HepG2 (cell line): Measurements from ENCODE around the gene INAFM1. TPM values are rescaled to one million over a fixed set of nuclear protein-coding genes. Genes with fewer than 3 reads are reported as not detected.
A peak's percentile ranks its signal among the peaks of the same experiment; 100 is the strongest.

Experiments
- AHR ChIP-seq: IDR thresholded peaks from 2 replicates; pipeline ENCODE4 v1.6.1; 2018; ENCODE audit warnings: missing genetic modification reagents, missing compliant biosample characterization
- CENPX ChIP-seq: sonication (generic); formaldehyde crosslinking; IDR thresholded peaks from 2 replicates; pipeline ENCODE4 v1.9.0; 2021; ENCODE audit warnings: mild to moderate bottlenecking, missing genetic modification reagents, moderate library complexity
- E2F1 ChIP-seq: sonication (generic); formaldehyde crosslinking; IDR thresholded peaks from 2 replicates; pipeline ENCODE4 v1.5.0; 2020; ENCODE audit warnings: missing genetic modification reagents
- ERF ChIP-seq: IDR thresholded peaks from 2 replicates; pipeline ENCODE4 v1.6.1; 2018; ENCODE audit warnings: missing biosample characterization, missing genetic modification reagents
- HINFP ChIP-seq: sonication (generic); formaldehyde crosslinking; IDR thresholded peaks from 2 replicates; pipeline ENCODE4 v1.4.0; 2020; ENCODE audit warnings: low read depth, mild to moderate bottlenecking, missing genetic modification reagents
- HOXA7 ChIP-seq: sonication (generic); formaldehyde crosslinking; IDR thresholded peaks from 2 replicates; pipeline ENCODE4 v1.8.1; 2022; ENCODE audit warnings: mild to moderate bottlenecking, missing genetic modification reagents, moderate library complexity
- MNT ChIP-seq: fragments of 450-650 bp; IDR thresholded peaks from 2 replicates; pipeline ENCODE4 v1.6.1; 2016
- MTF2 ChIP-seq: sonication (generic); formaldehyde crosslinking; IDR thresholded peaks from 2 replicates; pipeline ENCODE4 v1.5.0; 2020; ENCODE audit warnings: missing genetic modification reagents, borderline replicate concordance
- NFE2L2 ChIP-seq: fragments of 150-350 bp; IDR thresholded peaks from 2 replicates; pipeline ENCODE4 v1.6.1; 2014; ENCODE audit warnings: low read length
- POLR2A ChIP-seq, 2 experiments: IDR thresholded peaks; 2 replicates each; pipeline ENCODE4 v1.6.1; 2011; ENCODE audit warnings: low read depth in 2 of 2, low read length in 2 of 2, mild to moderate bottlenecking in 1 of 2, moderate library complexity in 1 of 2; ENCODE audit not compliant: insufficient read depth in 1 of 2
- TAF1 ChIP-seq: sonication (generic); formaldehyde crosslinking; IDR thresholded peaks from 2 replicates; pipeline ENCODE4 v1.4.0; 2020; ENCODE audit warnings: missing genetic modification reagents
- ZFP37 ChIP-seq: sonication (generic); formaldehyde crosslinking; IDR thresholded peaks from 2 replicates; pipeline ENCODE4 v1.4.0; 2020; ENCODE audit warnings: missing genetic modification reagents, borderline replicate concordance
- ZMYM3 ChIP-seq: sonication (generic); formaldehyde crosslinking; IDR thresholded peaks from 2 replicates; pipeline ENCODE4 v1.5.1; 2020; ENCODE audit warnings: mild to moderate bottlenecking, missing genetic modification reagents
- ZNF12 ChIP-seq: sonication (generic); formaldehyde crosslinking; IDR thresholded peaks from 2 replicates; pipeline ENCODE4 v1.5.0; 2020; ENCODE audit warnings: missing genetic modification reagents
- ZNF230 ChIP-seq: sonication (generic); formaldehyde crosslinking; IDR thresholded peaks from 2 replicates; pipeline ENCODE4 v1.4.0; 2020; ENCODE audit warnings: mild to moderate bottlenecking, missing genetic modification reagents
- ZNF446 ChIP-seq: sonication (generic); formaldehyde crosslinking; IDR thresholded peaks from 2 replicates; pipeline ENCODE4 v1.5.0; 2020; ENCODE audit warnings: mild to moderate bottlenecking, missing genetic modification reagents
- ZNF563 ChIP-seq: sonication (generic); formaldehyde crosslinking; IDR thresholded peaks from 2 replicates; pipeline ENCODE4 v1.8.0; 2022; ENCODE audit warnings: mild to moderate bottlenecking, moderate library complexity, missing genetic modification reagents
- polyA plus RNA-seq, 8 experiments: library from polyadenylated mRNA; depleted of rRNA in 3 of 8; stranded (reverse) in 7 of 8; unstranded in 1 of 8; fragments of >200 nt; fragmentation: Illumina TruSeq in 4 of 8; extraction: Trizol in 4 of 8; gene quantifications; 2 replicates each; pipeline versions ENCODE4 v1.2.1 to v1.2.3, GENCODE V29; 2011 to 2016; ENCODE audit warnings: low read depth in 4 of 8, missing spikeins in 1 of 8, mixed read lengths in 1 of 8; ENCODE audit not compliant: insufficient read depth in 1 of 8
- total RNA-seq, 5 experiments: library from RNA; depleted of rRNA; stranded (reverse); fragments of >200 nt; fragmentation: Illumina TruSeq; extraction: Trizol; gene quantifications; 2 replicates each; pipeline ENCODE4 v1.2.3, GENCODE V29; 2016; ENCODE audit warnings: low read depth in 1 of 5
- TF ChIP-seq, protein P1 (sequence below): sonication (generic); formaldehyde crosslinking; IDR thresholded peaks from 2 replicates; pipeline ENCODE4 v1.5.1; 2020; ENCODE audit warnings: missing genetic modification reagents, mild to moderate bottlenecking, borderline replicate concordance
- TF ChIP-seq, protein P2 (sequence below): conservative IDR thresholded peaks from 2 replicates; pipeline ENCODE4 v1.6.1; 2018; ENCODE audit warnings: missing genetic modification reagents
- TF ChIP-seq, protein P3 (sequence below): sonication (generic); formaldehyde crosslinking; IDR thresholded peaks from 2 replicates; pipeline ENCODE4 v1.9.0; 2021; ENCODE audit warnings: missing genetic modification reagents, mild to moderate bottlenecking, borderline replicate concordance

The INAFM1 gene
- total and polyA plus RNA-seq, 2 of the 13 experiments (the other 11 are each of a cell fraction or from before 2014, with no cell fraction given) = 0.88 to 1.9 TPM

DNA sequence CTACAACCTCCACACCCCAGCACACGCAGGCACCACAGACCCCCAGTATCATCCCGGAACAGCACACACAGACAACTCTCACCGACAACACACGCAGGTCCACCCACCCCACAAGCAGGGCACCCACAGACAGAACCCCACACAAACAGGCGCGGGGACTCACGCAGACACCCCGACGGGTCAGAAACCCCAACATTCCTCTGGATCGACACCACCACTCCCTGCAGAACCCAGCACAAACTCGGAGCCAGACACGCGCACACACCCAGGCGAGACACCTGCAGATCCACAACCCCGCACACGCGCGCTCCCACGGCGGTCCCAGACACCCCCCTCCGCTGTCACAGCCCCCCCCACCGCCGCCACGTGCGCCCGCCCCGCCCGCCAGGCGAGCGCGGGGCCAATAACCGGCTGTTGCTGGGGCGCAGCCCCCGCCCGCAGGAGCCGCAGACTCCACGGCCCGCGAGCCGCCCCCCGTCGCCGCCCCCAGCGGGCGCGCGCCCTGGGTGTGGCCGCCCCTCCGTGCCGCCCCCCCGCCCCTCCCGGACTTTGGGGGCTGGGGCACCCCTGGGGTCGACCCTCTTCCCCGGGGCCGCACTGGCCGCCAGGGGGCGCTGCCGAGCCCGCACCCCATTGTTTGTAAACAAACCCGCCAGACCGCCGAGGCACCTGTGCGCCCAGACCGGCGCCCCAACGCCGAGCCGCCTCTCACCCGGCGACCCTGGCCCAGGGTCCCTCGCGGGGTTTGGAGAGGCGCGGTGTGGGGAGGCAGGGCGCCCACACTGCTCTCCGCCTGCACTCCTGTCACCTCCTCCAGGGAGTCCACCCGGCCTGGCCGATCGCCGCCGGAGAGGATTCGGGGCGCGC lies 44.4 kb upstream of the INAFM1 start (continued):
- TF ChIP-seq ERF (CRISPR knock-in tag) (0 out of 2 replicates have a peak, but pooled peaks have one; percentile 13), E2F1 (CRISPR knock-in tag) (no peak), ZFP37 (CRISPR knock-in tag) (no peak), POLR2A (IDR thresholded peaks at IDR 0.05; ENCODE audit: insufficient read depth in 1 of 2, low read depth in 2 of 2, low read length in 2 of 2) (no peak), NFE2L2 (no peak), HINFP (no peak), TAF1 (no peak), ZNF446 (CRISPR knock-in tag) (peak; percentile 10; the same call in 1 of the 2 replicates), CENPX (no peak), ZNF563 (CRISPR knock-in tag) (peak; percentile 19; the same call in 1 of the 2 replicates), MTF2 (CRISPR knock-in tag) (no peak), ZNF230 (no peak), ZNF12 (CRISPR knock-in tag) (no peak), AHR (CRISPR knock-in tag) (no peak), HOXA7 (CRISPR knock-in tag) (no peak), ZMYM3 (CRISPR knock-in tag) (peak; percentile 78), MNT (peak; percentile 26)
- TF ChIP-seq, protein P1, sequence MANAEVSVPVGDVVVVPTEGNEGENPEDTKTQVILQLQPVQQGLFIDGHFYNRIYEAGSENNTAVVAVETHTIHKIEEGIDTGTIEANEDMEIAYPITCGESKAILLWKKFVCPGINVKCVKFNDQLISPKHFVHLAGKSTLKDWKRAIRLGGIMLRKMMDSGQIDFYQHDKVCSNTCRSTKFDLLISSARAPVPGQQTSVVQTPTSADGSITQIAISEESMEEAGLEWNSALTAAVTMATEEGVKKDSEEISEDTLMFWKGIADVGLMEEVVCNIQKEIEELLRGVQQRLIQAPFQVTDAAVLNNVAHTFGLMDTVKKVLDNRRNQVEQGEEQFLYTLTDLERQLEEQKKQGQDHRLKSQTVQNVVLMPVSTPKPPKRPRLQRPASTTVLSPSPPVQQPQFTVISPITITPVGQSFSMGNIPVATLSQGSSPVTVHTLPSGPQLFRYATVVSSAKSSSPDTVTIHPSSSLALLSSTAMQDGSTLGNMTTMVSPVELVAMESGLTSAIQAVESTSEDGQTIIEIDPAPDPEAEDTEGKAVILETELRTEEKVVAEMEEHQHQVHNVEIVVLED (CRISPR knock-in tag) = no peak
- TF ChIP-seq, protein P2, sequence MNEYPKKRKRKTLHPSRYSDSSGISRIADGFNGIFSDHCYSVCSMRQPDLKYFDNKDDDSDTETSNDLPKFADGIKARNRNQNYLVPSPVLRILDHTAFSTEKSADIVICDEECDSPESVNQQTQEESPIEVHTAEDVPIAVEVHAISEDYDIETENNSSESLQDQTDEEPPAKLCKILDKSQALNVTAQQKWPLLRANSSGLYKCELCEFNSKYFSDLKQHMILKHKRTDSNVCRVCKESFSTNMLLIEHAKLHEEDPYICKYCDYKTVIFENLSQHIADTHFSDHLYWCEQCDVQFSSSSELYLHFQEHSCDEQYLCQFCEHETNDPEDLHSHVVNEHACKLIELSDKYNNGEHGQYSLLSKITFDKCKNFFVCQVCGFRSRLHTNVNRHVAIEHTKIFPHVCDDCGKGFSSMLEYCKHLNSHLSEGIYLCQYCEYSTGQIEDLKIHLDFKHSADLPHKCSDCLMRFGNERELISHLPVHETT (CRISPR knock-in tag) = no peak
- TF ChIP-seq, protein P3, sequence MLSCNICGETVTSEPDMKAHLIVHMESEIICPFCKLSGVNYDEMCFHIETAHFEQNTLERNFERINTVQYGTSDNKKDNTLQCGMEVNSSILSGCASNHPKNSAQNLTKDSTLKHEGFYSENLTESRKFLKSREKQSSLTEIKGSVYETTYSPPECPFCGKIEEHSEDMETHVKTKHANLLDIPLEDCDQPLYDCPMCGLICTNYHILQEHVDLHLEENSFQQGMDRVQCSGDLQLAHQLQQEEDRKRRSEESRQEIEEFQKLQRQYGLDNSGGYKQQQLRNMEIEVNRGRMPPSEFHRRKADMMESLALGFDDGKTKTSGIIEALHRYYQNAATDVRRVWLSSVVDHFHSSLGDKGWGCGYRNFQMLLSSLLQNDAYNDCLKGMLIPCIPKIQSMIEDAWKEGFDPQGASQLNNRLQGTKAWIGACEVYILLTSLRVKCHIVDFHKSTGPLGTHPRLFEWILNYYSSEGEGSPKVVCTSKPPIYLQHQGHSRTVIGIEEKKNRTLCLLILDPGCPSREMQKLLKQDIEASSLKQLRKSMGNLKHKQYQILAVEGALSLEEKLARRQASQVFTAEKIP = no peak
